Measurements from ENCODE around the gene TP53.

DNA sequence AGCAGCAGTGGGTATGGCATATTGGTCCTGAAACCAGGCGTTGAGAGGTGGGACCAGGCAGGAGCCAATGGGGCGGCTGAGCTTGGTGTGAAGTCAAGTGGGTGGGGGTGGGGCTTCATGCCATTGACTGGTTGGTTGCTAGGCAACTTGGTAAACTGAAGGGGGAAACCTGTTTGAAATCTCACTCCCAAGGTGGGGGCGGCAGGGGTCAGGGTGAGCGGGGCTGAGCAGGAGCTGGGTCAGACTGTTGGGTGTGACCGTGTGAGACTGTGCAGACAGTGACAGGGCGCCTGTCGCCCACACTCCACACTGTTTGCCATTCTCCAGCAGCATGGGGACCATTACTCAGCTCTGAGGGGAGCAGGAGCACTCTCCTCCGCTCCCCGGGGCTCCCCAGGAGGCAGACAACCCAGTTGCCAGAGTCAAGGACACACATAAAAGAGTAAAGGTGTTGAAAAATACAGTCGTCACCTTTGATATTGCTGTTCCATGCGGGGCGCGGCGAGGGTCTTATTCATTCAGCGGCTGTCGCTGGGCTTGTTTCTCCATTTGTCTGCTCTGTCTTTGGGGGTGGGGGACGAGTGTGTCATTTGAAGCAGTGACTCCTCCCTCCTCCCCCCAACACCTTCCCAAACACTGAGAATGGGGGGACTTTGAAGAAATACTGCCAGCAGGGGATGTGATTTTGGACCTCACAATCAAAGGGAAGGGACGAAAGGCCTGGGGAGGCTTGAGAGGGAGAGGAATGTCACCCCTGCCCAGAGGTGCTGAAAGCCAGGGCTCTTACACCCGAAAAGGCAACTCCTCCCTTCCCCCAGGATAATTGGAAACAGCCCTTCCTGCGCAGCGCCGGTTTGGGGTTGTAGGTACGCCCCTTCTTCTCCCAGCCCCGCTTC is 16.5 kb upstream of the TP53 start:
- TF ChIP-seq CTCF (IDR thresholded peaks at IDR 0.05) (no peak), POLR2AphosphoS5 (IDR thresholded peaks at IDR 0.05) (no peak), POLR2A (IDR thresholded peaks at IDR 0.05) (no peak), EP300 (IDR thresholded peaks at IDR 0.05; ENCODE audit: low read depth) (no peak)

Measured in transverse colon (tissue), 4 donors.